GM23248 (cell line): ENCODE data around the gene MIOS.

ENCODE experiments used
- EZH2 ChIP-seq: fragments of 200-600 bp; sonication (generic); IDR thresholded peaks from 2 replicates; pipeline ENCODE4 v1.6.1; 2018; ENCODE audit warnings: antibody characterized with exemption, mild to moderate bottlenecking; ENCODE audit not compliant: insufficient read depth, poor library complexity, severe bottlenecking
- EZH2phosphoT487 ChIP-seq: fragments of 200-600 bp; sonication (generic); IDR thresholded peaks from 2 replicates; pipeline ENCODE4 v1.6.1; 2018; ENCODE audit warnings: antibody characterized with exemption, moderate library complexity, mild to moderate bottlenecking, low read depth; ENCODE audit not compliant: insufficient read depth

- TF ChIP-seq EZH2 (no peak), EZH2phosphoT487 (no peak)
Observed at GRCh38 chr7:7647495-7648036, 80.9 kb downstream of the MIOS start.
